IgD-negative memory B cell (primary cell): ENCODE data around the gene GPSM3. TPM values are rescaled to one million over a fixed set of nuclear protein-coding genes. Genes with fewer than 3 reads are reported as not detected.

ENCODE experiments used
- H3K27ac Mint-ChIP-seq, 3 donors: one replicate each; pipeline ENCODE4 v1.8.0; 2020 to 2022; ENCODE audit warnings: mild to moderate bottlenecking in 3 of 3, mixed read lengths in 3 of 3, moderate library complexity in 1 of 3
- H3K27me3 Mint-ChIP-seq: one replicate; pipeline ENCODE4 v1.8.0; 2021; ENCODE audit warnings: mixed read lengths
- H3K36me3 Mint-ChIP-seq: one replicate; pipeline ENCODE4 v1.8.0; 2020; ENCODE audit warnings: mild to moderate bottlenecking, mixed read lengths
- H3K4me1 Mint-ChIP-seq, 3 donors: one replicate each; pipeline ENCODE4 v1.8.0; 2020 to 2022; ENCODE audit warnings: mixed read lengths in 3 of 3, mild to moderate bottlenecking in 1 of 3
- H3K4me3 Mint-ChIP-seq, 4 donors: one replicate each; pipeline ENCODE4 v1.8.0; 2020 to 2022; ENCODE audit warnings: mild to moderate bottlenecking in 4 of 4, mixed read lengths in 4 of 4, moderate library complexity in 3 of 4
- H3K9me3 Mint-ChIP-seq, 3 donors: one replicate each; pipeline ENCODE4 v1.8.0; 2020 to 2021; ENCODE audit warnings: mixed read lengths in 3 of 3, mild to moderate bottlenecking in 1 of 3
- polyA plus RNA-seq: library from polyadenylated mRNA; unstranded; fragments of 300-500 nt; fragmentation: Illumina TruSeq; gene quantifications from one replicate; pipeline ENCODE4 v1.2.3, GENCODE V29; 2021

GPSM3 gene
- polyA plus RNA-seq, 1 donor from 2014 or later = 156 TPM

DNA sequence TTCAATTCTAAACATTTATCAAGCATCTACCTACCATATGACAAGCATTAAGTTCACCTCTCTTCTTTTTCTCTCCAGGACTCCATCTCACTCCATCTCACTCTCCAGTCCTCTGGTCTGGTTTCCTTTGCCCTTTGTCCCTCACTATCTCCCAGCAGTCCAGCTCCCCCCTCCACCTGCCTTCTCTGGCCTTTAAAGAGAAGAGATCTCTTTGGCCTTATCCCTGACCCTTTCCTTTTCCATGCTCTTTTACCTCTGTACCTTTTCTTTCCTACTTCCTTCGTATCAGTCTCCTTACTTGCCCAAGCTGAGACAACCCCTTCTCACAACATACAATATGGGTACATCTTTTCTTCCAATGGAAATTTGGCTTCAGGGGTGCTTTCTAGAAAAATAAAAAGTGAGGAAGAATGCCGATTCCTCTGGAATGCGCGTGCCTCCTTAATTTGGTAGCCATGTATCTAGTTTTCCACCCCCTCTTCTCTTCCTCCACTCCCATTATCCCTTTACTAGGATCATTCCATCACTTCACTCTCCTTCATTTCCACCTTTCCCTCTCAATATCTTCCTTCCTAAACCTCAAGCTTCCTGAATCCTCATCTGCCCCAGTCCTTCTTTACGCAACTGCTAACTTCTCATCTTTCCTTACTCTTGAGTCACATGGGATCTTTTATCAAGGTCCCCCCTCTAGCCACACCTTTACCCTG, 15.8 kb downstream of the GPSM3 start:
- H3K27me3 Mint-ChIP-seq = no peaks in the 10 kb centered on the region
- H3K36me3 Mint-ChIP-seq = peaks cover 5% of the 10 kb centered on the region
- H3K27ac Mint-ChIP-seq = peak overlapping the region; percentile 94 to 99 (median 98)
- peak overlapping the region; percentile 72 to 95 (median 93) for H3K4me3 Mint-ChIP-seq
- H3K9me3 Mint-ChIP-seq = no peaks in the 10 kb centered on the region
- H3K4me1 Mint-ChIP-seq = peaks cover 22 to 56% (median 30%) of the 10 kb centered on the region in 3 donors

DNA sequence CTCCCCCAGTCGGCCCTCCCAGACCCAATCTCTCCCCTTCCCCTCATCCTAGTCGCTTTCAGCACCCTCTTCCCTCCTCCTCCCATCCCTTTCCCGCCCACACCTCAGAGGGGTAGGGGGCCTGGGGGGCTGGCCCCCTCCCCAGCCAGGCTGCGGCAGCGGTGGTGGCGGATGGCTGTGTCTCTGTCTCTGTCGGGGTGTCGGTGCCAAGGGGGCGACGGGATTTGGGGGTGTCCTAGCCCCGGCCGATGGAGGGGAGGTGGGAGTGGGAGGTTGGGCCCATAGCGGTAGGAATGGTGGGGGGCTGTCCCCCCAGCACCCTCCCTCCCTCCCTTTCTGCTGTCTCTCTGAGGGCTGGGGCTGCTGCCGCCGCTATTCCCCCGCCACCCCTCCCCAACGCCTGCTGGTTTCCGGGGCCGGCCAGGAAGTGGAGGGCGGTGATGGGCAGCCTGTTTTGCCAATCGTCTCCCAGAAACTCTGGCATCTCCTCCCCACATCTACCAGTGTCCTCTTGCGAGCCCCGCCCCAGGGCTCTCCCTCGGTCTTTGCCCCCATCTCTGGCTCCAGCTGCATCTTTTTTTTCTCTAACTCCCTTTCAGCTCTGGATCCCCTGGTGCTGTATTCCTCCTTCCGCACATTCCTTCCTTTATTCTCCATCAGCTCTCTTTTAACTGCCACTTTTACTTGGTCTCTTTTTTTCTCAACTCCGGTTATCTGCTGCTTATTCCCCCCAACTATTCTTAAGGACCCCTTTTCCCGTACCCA, 16.6 kb downstream of the GPSM3 start, which contains the start of gene AGPAT1:
TSS of gene AGPAT1 (minus strand) at position 374 of the 765 bp plus-strand sequence. CDS start 4,588 bp downstream, outside the sequence.
- H3K27ac Mint-ChIP-seq = peak within 1 kb of the TSS; percentile 94 to 99 (median 98)
- H3K4me1 Mint-ChIP-seq = peaks cover 22 to 56% (median 30%) of the 10 kb centered on the region in 3 donors
- peaks cover 5% of the 10 kb centered on the region for H3K36me3 Mint-ChIP-seq
- H3K9me3 Mint-ChIP-seq = no peaks in the 10 kb centered on the region
- peak within 1 kb of the TSS; percentile 72 to 95 (median 89) for H3K4me3 Mint-ChIP-seq
- no peaks in the 10 kb centered on the region for H3K27me3 Mint-ChIP-seq

DNA sequence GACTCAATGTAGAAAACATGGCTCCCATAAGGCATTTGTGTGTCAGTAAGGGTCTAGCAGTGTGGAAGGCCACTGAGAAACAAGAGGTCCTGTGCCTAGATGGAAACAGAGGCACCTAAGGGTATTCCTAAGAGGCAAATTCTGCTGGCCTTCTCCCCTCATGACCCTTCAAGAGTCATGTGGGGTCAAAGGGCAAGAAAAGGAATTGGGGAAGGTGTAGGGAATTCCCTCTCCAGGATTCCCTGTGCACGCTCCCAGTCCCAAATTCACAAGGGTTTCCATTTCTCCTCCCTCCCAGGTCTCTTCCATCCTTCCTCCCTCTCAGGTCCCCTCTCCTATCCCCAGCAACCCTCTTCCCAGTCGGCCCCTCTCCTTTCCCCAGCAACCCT, 17.1 kb downstream of the GPSM3 start:
- Mint-ChIP-seq H3K27me3 (no peaks in the 10 kb centered on the region), H3K36me3 (no peaks in the 10 kb centered on the region), H3K4me3 (peak overlapping the region; percentile 55 to 95 (median 89)), H3K27ac (peak overlapping the region in 1 of 3 donors; percentile 98), H3K9me3 (no peaks in the 10 kb centered on the region), H3K4me1 (peaks cover 22 to 53% (median 25%) of the 10 kb centered on the region in 3 donors)

DNA sequence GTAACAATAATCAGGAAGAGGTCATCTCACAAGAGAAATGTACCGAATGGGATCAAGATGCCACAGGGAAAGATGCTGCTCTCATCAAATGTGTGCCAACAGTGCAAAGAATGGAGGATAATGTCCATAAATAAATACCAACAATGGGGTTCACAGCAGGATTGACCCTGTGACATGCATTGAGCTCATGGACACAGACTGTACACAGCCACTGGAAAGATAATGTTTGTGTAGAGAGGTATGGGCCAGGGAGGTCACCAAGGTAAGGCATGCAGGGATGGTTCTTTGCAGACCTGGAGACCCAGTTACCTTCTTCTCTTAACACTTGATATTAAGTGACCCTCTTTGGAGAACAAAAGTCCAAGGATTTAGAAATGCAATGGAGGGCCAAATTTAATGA, 18.0 kb downstream of the GPSM3 start:
- H3K4me1 Mint-ChIP-seq = peaks cover 22 to 48% (median 25%) of the 10 kb centered on the region in 3 donors
- H3K27me3 Mint-ChIP-seq = no peaks in the 10 kb centered on the region
- H3K36me3 Mint-ChIP-seq = peaks cover 3% of the 10 kb centered on the region
- no peaks in the 10 kb centered on the region for H3K9me3 Mint-ChIP-seq
- peak overlapping the region in 1 of 3 donors; percentile 15 for H3K27ac Mint-ChIP-seq
- H3K4me3 Mint-ChIP-seq = peak overlapping the region; percentile 2 to 85 (median 56)

DNA sequence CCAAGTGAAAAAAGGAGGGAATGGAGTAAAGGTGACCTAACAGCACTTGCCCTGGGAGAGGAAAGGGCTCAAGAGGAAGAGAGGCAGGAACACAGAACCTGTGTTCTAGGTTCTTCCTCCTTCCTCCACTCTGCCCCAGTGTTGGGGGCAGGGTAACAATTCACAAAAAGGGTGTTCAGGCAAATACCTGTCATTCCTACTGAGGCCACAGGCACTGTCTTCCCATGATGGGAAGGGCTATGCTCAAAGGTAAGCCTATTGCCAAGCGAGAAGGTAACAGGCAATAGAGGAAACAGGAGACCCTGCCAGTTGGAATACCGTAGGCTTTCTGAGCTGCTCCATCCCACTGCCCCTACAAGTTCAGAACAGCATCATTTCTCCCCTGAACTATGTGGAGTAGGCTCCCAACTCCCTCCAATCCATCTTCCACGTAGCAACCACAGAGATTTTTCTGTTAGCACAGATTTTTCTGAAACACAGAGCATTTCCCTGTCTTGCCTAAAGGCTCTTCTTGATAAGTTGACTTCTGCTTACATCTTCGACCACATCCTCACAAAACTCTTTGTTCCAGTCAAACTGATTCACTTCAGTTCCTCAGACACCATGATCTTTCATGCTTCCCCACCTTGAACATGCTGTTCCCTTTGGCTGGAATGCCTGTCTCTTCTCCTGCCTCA, 19.3 kb downstream of the GPSM3 start:
- Mint-ChIP-seq H3K9me3 (no peaks in the 10 kb centered on the region), H3K4me1 (peaks cover 18 to 40% (median 22%) of the 10 kb centered on the region in 3 donors), H3K4me3 (peak overlapping the region in 1 of 4 donors; percentile 30), H3K36me3 (peaks cover 9% of the 10 kb centered on the region), H3K27ac (peak overlapping the region in 1 of 3 donors; percentile 27), H3K27me3 (no peaks in the 10 kb centered on the region)

DNA sequence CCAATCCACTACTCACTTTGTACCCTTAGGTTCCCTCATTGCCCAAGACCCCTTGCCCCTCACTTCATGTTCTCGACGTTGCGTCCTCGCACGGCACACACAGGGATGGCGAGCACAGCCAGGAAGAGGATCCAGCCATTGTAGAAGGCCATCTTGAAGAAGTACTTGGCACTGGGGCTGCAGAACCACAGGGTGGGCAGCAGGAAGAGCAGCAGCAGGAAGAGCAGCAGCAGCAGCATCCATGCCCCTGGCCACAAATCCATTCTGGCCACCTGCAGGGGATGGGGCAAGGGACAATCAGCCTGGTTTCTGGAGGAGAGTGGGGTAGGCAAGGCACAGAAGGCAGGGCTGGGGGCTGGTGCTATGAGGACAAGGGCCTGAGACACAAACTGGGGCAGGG, 21.2 kb downstream of the GPSM3 start:
- H3K4me1 Mint-ChIP-seq = peaks cover 11 to 30% (median 12%) of the 10 kb centered on the region in 3 donors
- H3K27ac Mint-ChIP-seq = no peak overlapping the region
- H3K27me3 Mint-ChIP-seq = no peaks in the 10 kb centered on the region
- H3K36me3 Mint-ChIP-seq = peaks cover 10% of the 10 kb centered on the region
- H3K4me3 Mint-ChIP-seq = peak overlapping the region in 1 of 4 donors; percentile 14
- H3K9me3 Mint-ChIP-seq = no peaks in the 10 kb centered on the region

DNA sequence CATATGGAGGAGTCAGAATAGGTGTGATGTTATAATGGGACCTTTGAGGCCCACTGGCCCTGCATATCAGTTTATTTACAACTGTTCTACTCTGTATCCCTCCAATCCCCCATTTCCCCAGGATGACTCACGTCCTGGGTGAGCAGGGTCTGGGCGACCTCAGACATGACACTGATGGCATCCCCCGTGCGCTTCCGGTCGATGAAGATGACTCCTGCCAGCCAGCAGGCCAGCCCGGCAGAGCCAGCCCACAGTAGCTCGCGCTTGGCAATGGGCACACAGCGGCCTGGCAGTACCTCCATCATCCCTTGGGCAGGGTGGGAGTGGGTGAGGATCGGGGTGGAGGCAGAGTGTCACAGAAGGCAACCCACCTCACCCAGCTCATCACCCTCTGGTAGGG, 22.1 kb downstream of the GPSM3 start:
- Mint-ChIP-seq H3K27ac (peak overlapping the region in 1 of 3 donors; percentile 77), H3K9me3 (no peaks in the 10 kb centered on the region), H3K27me3 (no peaks in the 10 kb centered on the region)

DNA sequence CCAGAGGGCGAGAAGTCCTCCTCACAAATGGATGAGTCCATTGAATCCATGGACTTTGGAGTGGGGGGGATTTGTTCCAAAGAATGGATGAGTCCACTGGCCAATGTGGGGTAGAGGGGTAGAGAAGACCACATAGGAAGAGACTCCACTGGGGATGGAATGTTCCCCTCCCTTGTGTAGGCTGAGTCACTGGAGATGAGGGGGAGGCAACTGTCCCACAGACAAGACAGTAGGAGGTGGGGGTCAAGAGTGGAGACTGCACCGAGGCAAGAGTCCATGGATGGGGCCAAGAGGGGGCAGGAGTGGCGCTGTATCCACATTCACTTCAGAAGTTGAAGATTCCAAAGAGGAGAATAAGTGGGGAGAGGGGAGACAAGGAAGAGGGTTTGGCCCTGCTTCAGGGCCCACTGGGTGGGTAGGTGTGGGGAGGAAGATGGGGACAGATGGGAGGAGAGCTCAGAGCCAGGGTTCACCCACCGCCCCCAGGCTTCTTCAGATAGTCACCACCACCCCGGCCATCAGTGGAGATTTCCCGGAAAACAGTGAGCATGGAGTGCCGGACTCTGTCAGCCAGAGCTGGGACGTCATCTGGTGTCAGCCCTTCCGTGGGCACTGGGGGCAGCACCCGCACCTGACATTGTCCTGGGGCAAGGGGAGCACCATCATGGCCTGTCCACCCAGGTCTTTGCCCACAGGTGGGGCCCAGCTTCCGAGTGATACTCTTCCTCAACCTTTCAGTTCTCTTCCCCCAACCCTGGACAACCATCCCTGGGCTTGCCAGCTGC, 23.4 kb downstream of the GPSM3 start:
- Mint-ChIP-seq H3K4me3 (no peak overlapping the region), H3K4me1 (peaks cover 4 to 15% (median 5%) of the 10 kb centered on the region in 3 donors), H3K27ac (peak overlapping the region in 1 of 3 donors; percentile 64), H3K36me3 (peaks cover 10% of the 10 kb centered on the region), H3K27me3 (no peaks in the 10 kb centered on the region), H3K9me3 (no peaks in the 10 kb centered on the region)

More for the DNA sequence above, 22.1 kb downstream of the GPSM3 start:
- H3K36me3 Mint-ChIP-seq = peaks cover 10% of the 10 kb centered on the region
- H3K4me3 Mint-ChIP-seq = no peak overlapping the region
- H3K4me1 Mint-ChIP-seq = peaks cover 8 to 27% (median 8%) of the 10 kb centered on the region in 3 donors

DNA sequence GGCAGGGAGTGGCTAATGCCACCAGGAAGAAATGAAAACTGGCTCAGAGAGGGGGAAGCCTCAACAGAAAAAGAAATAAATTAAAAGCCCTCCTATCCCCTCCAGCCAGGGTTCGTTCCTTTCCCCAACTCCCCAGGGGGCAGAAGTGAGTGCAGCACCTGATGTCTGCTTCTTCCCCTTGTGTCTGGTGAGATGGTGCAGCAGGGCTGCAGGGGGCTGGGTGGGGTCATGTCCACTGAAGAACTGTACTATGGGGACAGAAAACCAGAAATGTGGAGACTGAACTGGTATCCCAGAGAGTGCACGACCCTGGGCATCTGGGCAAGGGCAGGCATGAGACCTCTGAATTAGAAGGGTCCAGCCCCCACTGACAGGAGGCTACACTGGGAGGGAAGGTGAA, 24.1 kb downstream of the GPSM3 start:
- no peak overlapping the region for H3K27ac Mint-ChIP-seq

DNA sequence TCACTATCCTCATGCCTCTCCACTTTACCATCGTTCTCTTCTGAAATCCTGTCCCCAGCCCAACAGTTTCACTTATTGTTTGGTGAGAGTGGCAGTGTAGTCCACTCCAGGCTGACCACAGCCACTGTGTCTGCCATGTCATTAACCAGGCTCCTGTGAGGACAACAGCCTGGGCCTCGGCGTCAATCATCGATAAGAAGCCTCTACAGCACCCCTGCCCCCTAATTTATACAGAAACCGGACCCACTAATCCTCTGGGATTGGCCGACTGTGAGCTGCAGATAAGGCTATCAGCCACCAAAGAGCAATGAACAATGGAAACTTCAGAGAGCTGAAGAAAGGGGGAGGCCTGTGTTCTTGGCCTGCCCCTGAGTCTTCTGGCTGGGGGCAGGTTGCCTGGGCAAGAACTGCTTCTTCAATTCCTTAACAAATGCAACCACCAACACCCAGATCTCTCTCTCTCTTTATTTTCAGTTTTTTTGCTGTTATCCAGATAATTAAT, 24.6 kb downstream of the GPSM3 start:
- Mint-ChIP-seq H3K36me3 (peaks cover 10% of the 10 kb centered on the region), H3K27ac (no peak overlapping the region), H3K4me3 (no peak overlapping the region), H3K27me3 (no peaks in the 10 kb centered on the region), H3K4me1 (peaks cover 3 to 7% (median 5%) of the 10 kb centered on the region in 3 donors), H3K9me3 (no peaks in the 10 kb centered on the region)

More for the DNA sequence above, 24.1 kb downstream of the GPSM3 start:
- Mint-ChIP-seq H3K4me3 (no peak overlapping the region), H3K36me3 (peaks cover 10% of the 10 kb centered on the region), H3K4me1 (peaks cover 3 to 10% (median 5%) of the 10 kb centered on the region in 3 donors), H3K9me3 (no peaks in the 10 kb centered on the region), H3K27me3 (no peaks in the 10 kb centered on the region)

DNA sequence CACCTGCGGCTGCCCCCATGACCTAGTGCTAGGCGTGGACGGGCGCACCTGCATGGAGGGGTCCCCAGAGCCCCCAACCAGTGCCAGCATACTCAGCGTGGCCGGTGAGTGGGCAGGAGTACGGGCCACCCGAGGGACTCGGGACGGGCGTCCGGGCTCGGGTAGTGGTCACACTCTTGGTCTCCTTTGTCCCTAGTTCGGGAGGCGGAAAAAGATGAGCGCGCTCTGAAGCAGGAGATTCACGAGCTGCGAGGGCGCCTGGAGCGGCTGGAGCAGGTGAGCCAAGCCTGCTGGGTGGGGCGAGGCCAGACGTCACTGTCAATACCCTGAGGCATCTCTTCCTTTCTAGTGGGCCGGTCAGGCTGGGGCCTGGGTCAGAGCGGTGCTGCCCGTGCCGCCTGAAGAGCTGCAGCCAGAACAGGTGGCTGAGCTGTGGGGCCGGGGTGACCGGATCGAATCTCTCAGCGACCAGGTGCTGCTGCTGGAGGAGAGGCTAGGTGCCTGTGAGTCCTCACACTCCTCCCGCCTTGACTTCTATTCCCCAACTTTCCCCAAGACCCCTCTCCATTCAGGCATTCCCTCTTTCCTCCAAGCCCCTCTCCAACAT, 25.2 kb downstream of the GPSM3 start:
- peaks cover 3 to 5% (median 5%) of the 10 kb centered on the region in 3 donors for H3K4me1 Mint-ChIP-seq

DNA sequence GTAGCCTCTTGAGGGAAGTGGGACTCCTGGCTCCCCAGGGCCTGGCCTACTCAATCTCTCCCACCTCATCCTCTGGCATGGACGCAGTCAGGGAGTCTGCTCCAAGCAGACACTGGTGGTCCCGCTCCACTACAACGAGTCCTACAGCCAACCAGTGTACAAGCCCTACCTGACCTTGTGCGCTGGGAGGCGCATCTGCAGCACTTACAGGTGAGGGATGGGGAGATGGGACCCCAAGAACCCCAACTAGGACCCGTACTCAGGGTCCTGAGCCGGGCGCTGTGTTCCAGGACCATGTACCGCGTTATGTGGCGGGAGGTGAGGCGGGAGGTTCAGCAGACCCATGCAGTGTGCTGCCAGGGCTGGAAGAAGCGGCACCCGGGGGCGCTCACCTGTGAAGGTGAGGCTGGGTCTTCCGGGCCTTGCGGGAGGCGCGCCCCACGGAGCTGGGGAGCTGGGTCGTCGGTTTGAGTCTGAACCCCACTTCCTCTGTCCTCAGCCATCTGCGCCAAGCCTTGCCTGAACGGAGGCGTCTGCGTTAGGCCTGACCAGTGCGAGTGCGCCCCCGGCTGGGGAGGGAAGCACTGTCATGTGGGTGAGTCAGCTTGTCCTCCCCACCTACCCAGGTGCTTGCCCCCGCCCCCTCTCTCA, 25.9 kb downstream of the GPSM3 start:
- H3K27ac Mint-ChIP-seq = no peak overlapping the region
- no peaks in the 10 kb centered on the region for H3K27me3 Mint-ChIP-seq
- H3K36me3 Mint-ChIP-seq = peaks cover 10% of the 10 kb centered on the region
- no peak overlapping the region for H3K4me3 Mint-ChIP-seq
- peaks cover 3 to 5% (median 5%) of the 10 kb centered on the region in 3 donors for H3K4me1 Mint-ChIP-seq
- no peaks in the 10 kb centered on the region for H3K9me3 Mint-ChIP-seq

More for the DNA sequence above, 25.2 kb downstream of the GPSM3 start:
- Mint-ChIP-seq H3K4me3 (no peak overlapping the region), H3K27ac (no peak overlapping the region), H3K9me3 (no peaks in the 10 kb centered on the region), H3K36me3 (peaks cover 10% of the 10 kb centered on the region), H3K27me3 (no peaks in the 10 kb centered on the region)

DNA sequence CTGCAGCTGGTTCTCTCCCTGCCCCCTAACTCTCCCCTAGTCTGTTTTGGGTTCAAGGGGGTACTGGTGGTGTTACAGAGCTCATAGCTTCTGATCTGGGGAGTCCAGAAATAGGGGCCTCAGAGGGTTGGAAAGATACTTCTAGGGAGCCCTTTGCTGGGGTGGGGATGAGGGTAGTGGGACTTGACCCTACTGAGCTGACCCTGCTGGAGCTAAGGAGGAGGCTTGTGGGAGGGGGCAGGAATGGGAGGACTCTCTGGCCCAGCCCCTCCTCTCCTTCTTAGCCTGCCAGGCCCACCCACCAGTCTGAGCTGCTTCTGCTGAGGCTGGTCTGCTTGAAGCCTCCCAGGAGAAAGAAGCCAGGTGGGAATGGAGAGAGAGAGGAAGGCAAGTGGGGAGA, 28.1 kb downstream of the GPSM3 start, which contains the start of gene EGFL8:
TSS of gene EGFL8 (plus strand) at position 301 of the 400 bp plus-strand sequence. CDS start 1,571 bp downstream, outside the sequence.
- H3K27me3 Mint-ChIP-seq = no peaks in the 10 kb centered on the region
- H3K4me3 Mint-ChIP-seq = no peak within 1 kb of the TSS
- H3K36me3 Mint-ChIP-seq = peaks cover 7% of the 10 kb centered on the region
- H3K27ac Mint-ChIP-seq = no peak within 1 kb of the TSS
- H3K4me1 Mint-ChIP-seq = peaks cover 3 to 5% (median 5%) of the 10 kb centered on the region in 3 donors
- no peaks in the 10 kb centered on the region for H3K9me3 Mint-ChIP-seq
